SK-N-SH (cell line): Measurements from ENCODE around the gene GRIK3. TPM values are rescaled to one million over a fixed set of nuclear protein-coding genes. Genes with fewer than 3 reads are reported as not detected.

Experiments used
- CTCF ChIA-PET: fragments of 300-600, 350-600 bp; formaldehyde crosslinking; extraction: SDS; loops from one replicate; lab custom pipeline; 2021; lab: Yijun Ruan, JAX
- POLR2A ChIA-PET: fragments of 350-600 bp; sonication (Branson Sonifier 250); formaldehyde crosslinking; extraction: SDS; loops from one replicate; lab custom pipeline; 2020; ENCODE audit warnings: antibody characterized with exemption, inconsistent platforms; lab: Yijun Ruan, JAX
- DNase-seq: peaks from one replicate; pipeline ENCODE4 v3.0.0; 2012
- H2AFZ ChIP-seq: fragments of 200-600 bp; sonication (generic); 2 replicates; pipeline ENCODE4 v1.8.1; 2016; ENCODE audit warnings: antibody characterized with exemption, mild to moderate bottlenecking, low read depth
- H3F3A ChIP-seq: fragments of 200-600 bp; sonication (generic); replicated peaks from 2 replicates; pipeline ENCODE3; 2016; ENCODE audit warnings: antibody characterized with exemption, mild to moderate bottlenecking; ENCODE audit not compliant: insufficient read depth
- H3K27ac ChIP-seq, 2 experiments: fragments of 200-500 bp in 1 of 2; fragments of 200-600 bp in 1 of 2; sonication (Bioruptor generic) in 1 of 2; sonication (generic), shearing (Covaris generic) in 1 of 2; 2 replicates each; pipeline versions ENCODE4 v1.5.1 to v1.6.1; 2014 to 2016; ENCODE audit warnings: low read depth in 2 of 2, inconsistent platforms in 1 of 2, low read length in 1 of 2, mild to moderate bottlenecking in 1 of 2, mixed read lengths in 1 of 2
- H3K27me3 ChIP-seq: fragments of 200-600 bp; sonication (generic), shearing (Covaris generic); 2 replicates; pipeline ENCODE4 v1.6.1; 2016; ENCODE audit warnings: mixed run types; ENCODE audit not compliant: insufficient read depth
- H3K36me3 ChIP-seq, 2 experiments: fragments of 200-500 bp in 1 of 2; fragments of 200-600 bp in 1 of 2; sonication (Bioruptor generic) in 1 of 2; sonication (generic) in 1 of 2; replicated peaks in 1 of 2; 2 replicates each; pipeline versions ENCODE3 to v1.5.1; 2014 to 2016; ENCODE audit warnings: low read length in 1 of 2, mild to moderate bottlenecking in 1 of 2; ENCODE audit not compliant: insufficient read depth in 2 of 2, control insufficient read depth in 1 of 2
- H3K4me1 ChIP-seq, 2 experiments: fragments of 200-500 bp in 1 of 2; fragments of 200-600 bp in 1 of 2; sonication (Bioruptor generic) in 1 of 2; sonication (generic), shearing (Covaris generic) in 1 of 2; 2 replicates each; pipeline versions ENCODE4 v1.5.1 to v1.6.1; 2014 to 2016; ENCODE audit warnings: low read depth in 1 of 2, low read length in 1 of 2, mixed run types in 1 of 2; ENCODE audit not compliant: insufficient read depth in 2 of 2, control insufficient read depth in 1 of 2
- H3K4me2 ChIP-seq: fragments of 200-600 bp; sonication (generic), shearing (Covaris generic); 2 replicates; pipeline ENCODE4 v1.6.1; 2017; ENCODE audit warnings: mixed run types
- H3K4me3 ChIP-seq, 2 experiments: fragments of 200-500 bp in 1 of 2; fragments of 200-600 bp in 1 of 2; sonication (Bioruptor generic) in 1 of 2; sonication (generic), shearing (Covaris generic) in 1 of 2; 2 replicates each; pipeline versions ENCODE4 v1.5.1 to v1.8.1; 2014 to 2016; ENCODE audit warnings: low read depth in 2 of 2, inconsistent platforms in 1 of 2, low read length in 1 of 2, mild to moderate bottlenecking in 1 of 2, mixed read lengths in 1 of 2, moderate library complexity in 1 of 2
- H3K79me2 ChIP-seq: fragments of 200-600 bp; sonication (generic); 2 replicates; pipeline ENCODE4 v1.8.1; 2017; ENCODE audit warnings: mild to moderate bottlenecking; ENCODE audit not compliant: insufficient read depth
- H3K9ac ChIP-seq: fragments of 200-600 bp; sonication (generic); 2 replicates; pipeline ENCODE4 v1.6.1; 2017; ENCODE audit warnings: mixed run types
- H3K9me2 ChIP-seq: fragments of 200-600 bp; sonication (generic); 2 replicates; pipeline ENCODE4 v1.6.1; 2017; ENCODE audit warnings: mixed run types
- H3K9me3 ChIP-seq: fragments of 200-600 bp; sonication (generic); 2 replicates; pipeline ENCODE4 v1.6.1; 2017; ENCODE audit warnings: mixed run types, mild to moderate bottlenecking, moderate library complexity
- H4K20me1 ChIP-seq: fragments of 200-600 bp; sonication (generic); 2 replicates; pipeline ENCODE4 v1.6.1; 2017; ENCODE audit warnings: mild to moderate bottlenecking, mixed run types; ENCODE audit not compliant: insufficient read depth
- CHD2 ChIP-seq: fragments of 150-350 bp; IDR thresholded peaks from 2 replicates; pipeline ENCODE4 v1.6.1; 2018; ENCODE audit warnings: low read length; ENCODE audit not compliant: partially characterized antibody
- ELF1 ChIP-seq: IDR thresholded peaks from 2 replicates; pipeline ENCODE4 v1.4.0; 2012
- FOXJ3 ChIP-seq: sonication (generic); formaldehyde crosslinking; IDR thresholded peaks from 2 replicates; pipeline ENCODE4 v1.5.1; 2020; ENCODE audit warnings: mild to moderate bottlenecking, missing genetic modification reagents
- FOXM1 ChIP-seq: IDR thresholded peaks from 2 replicates; pipeline ENCODE4 v1.4.0; 2012; ENCODE audit warnings: low read depth, mild to moderate bottlenecking
- MEF2A ChIP-seq: IDR thresholded peaks from 2 replicates; pipeline ENCODE4 v1.4.0; 2012; ENCODE audit warnings: low read depth, borderline replicate concordance
- MXI1 ChIP-seq: IDR thresholded peaks from 2 replicates; pipeline ENCODE4 v1.6.1; 2012; ENCODE audit warnings: mild to moderate bottlenecking, low read depth, low read length, improper control_type of control experiment
- NFIC ChIP-seq: IDR thresholded peaks from 2 replicates; pipeline ENCODE4 v1.4.0; 2012; ENCODE audit warnings: borderline replicate concordance
- NRF1 ChIP-seq: IDR thresholded peaks from 2 replicates; pipeline ENCODE4 v1.6.1; 2012; ENCODE audit warnings: low read depth, mild to moderate bottlenecking, low read length
- RXRA ChIP-seq: IDR thresholded peaks from 2 replicates; pipeline ENCODE4 v1.4.0; 2012; ENCODE audit warnings: low read depth, mild to moderate bottlenecking, borderline replicate concordance
- TAF1 ChIP-seq: IDR thresholded peaks from 2 replicates; pipeline ENCODE4 v1.6.1; 2012; ENCODE audit warnings: low read depth, mild to moderate bottlenecking, low read length, moderate library complexity, borderline replicate concordance
- TCF12 ChIP-seq: IDR thresholded peaks from 2 replicates; pipeline ENCODE4 v1.4.0; 2012
- TEAD4 ChIP-seq: IDR thresholded peaks from 2 replicates; pipeline ENCODE4 v1.4.0; 2012; ENCODE audit warnings: mild to moderate bottlenecking, borderline replicate concordance; ENCODE audit not compliant: insufficient read depth
- YY1 ChIP-seq: IDR thresholded peaks from 2 replicates; pipeline ENCODE4 v1.4.0; 2012; ENCODE audit warnings: low read depth, mild to moderate bottlenecking
- WGBS: methylation state at CpG from one replicate; pipeline ENCODE4 v1.1.6; 2017; ENCODE audit warnings: low lambda C conversion rate; 5-methylcytosine and 5-hydroxymethylcytosine counted together
- polyA plus RNA-seq, 3 experiments: library from polyadenylated mRNA; depleted of rRNA; stranded (reverse); fragments of >200 nt; gene quantifications; 2 replicates each; pipeline ENCODE4 v1.2.3, GENCODE V29; 2012
- TF ChIP-seq, protein P1 (sequence below): IDR thresholded peaks from 2 replicates; pipeline ENCODE4 v1.6.1; 2012; ENCODE audit warnings: mild to moderate bottlenecking, low read depth, low read length, moderate library complexity
- TF ChIP-seq, protein P2 (sequence below): fragments of 150-350 bp; IDR thresholded peaks from 2 replicates; pipeline ENCODE4 v1.6.1; 2016; ENCODE audit warnings: mild to moderate bottlenecking, low read depth, low read length
- TF ChIP-seq, protein P3 (sequence below): IDR thresholded peaks from 2 replicates; pipeline ENCODE4; 2012
- TF ChIP-seq, protein P4 (sequence below): IDR thresholded peaks from 2 replicates; pipeline ENCODE4 v1.4.0; 2012; ENCODE audit warnings: low read depth
- TF ChIP-seq, protein P5 (sequence below): IDR thresholded peaks from 2 replicates; pipeline ENCODE4 v1.4.0; 2012; ENCODE audit warnings: low read depth, borderline replicate concordance
- TF ChIP-seq, protein P6 (sequence below): fragments of 150-350 bp; IDR thresholded peaks from 2 replicates; pipeline ENCODE4 v1.6.1; 2017; ENCODE audit warnings: antibody characterized with exemption, low read length, low read depth, borderline replicate concordance

The GRIK3 gene
- polyA plus RNA-seq, 1 of the 3 experiments (the other 2 are of a cell fraction), result not detected

DNA sequence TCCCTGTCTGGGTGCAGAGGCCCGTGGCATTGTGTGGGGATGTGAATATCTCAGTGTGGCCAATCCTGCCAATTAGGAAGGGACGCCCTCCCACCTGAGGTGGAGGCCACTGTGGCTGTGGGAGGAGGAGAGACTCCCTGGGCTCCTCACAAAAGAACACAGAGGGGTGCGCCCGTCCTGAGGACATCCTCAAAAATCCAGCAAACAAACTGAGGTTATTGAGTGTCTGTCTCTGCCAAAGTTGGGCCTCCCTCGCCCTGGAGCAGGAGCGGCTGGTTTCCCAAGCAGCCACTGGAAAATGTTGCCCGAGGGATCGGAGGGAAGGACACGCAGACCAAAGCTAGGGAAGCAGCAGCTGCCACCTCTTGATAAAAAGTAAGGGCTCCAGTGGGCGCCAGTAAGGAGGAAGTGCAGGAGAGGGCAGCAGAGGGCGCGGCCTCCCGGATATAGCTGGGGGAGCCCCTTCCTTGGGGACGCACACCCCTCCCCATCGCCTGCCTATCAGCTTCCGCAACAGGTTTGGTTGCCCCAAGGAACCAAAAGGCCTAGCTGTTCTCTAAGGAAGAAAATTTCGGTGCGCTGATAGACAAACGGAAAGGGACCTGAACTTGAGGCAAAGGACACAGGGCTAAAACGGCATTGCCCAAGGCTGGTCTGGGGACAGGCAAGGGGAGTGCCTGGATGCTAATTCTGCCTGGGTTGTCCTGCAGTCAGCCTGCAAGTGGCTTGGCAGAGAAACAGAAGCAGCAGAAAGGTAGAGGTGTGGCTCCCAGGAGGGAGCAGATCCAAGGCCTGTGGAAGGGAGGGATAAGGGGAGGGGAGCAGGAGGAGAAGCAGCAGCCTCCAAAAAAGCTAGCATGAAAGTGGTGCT, 1.7 kb upstream of the GRIK3 start:
- Histone ChIP-seq H3K4me1 (peaks cover 0 to 4% of the 10 kb centered on the region in 2 experiments; a peak in 1 of 4 replicates), H3K36me3 (no peaks in the 10 kb centered on the region), H3K4me2 (no peak overlapping the region), H3K9me2 (no peaks in the 10 kb centered on the region), H3K9ac (no peak overlapping the region), H3K27me3 (0 out of 2 replicates have a peak, but pooled peaks cover 5% of the 10 kb centered on the region), H3K27ac (no peak overlapping the region), H3K79me2 (no peaks in the 10 kb centered on the region), H4K20me1 (no peaks in the 10 kb centered on the region), H3K4me3 (no peak overlapping the region), H3K9me3 (no peaks in the 10 kb centered on the region), H2AFZ (no peak overlapping the region), H3F3A (no peaks in the 10 kb centered on the region)
- ChIA-PET POLR2A (interaction anchor here (0.9 kb wide), 1 partner anchor 330 kb away, joined by 4 read pairs; no protein-coding TSS in a partner anchor), CTCF (interaction anchor here (0.7 to 3.7 kb wide), 10 partner anchors 11 to 1331 kb away, joined by 3 to 21 read pairs (median 4); no protein-coding TSS in a partner anchor)
- TF ChIP-seq, protein P1, sequence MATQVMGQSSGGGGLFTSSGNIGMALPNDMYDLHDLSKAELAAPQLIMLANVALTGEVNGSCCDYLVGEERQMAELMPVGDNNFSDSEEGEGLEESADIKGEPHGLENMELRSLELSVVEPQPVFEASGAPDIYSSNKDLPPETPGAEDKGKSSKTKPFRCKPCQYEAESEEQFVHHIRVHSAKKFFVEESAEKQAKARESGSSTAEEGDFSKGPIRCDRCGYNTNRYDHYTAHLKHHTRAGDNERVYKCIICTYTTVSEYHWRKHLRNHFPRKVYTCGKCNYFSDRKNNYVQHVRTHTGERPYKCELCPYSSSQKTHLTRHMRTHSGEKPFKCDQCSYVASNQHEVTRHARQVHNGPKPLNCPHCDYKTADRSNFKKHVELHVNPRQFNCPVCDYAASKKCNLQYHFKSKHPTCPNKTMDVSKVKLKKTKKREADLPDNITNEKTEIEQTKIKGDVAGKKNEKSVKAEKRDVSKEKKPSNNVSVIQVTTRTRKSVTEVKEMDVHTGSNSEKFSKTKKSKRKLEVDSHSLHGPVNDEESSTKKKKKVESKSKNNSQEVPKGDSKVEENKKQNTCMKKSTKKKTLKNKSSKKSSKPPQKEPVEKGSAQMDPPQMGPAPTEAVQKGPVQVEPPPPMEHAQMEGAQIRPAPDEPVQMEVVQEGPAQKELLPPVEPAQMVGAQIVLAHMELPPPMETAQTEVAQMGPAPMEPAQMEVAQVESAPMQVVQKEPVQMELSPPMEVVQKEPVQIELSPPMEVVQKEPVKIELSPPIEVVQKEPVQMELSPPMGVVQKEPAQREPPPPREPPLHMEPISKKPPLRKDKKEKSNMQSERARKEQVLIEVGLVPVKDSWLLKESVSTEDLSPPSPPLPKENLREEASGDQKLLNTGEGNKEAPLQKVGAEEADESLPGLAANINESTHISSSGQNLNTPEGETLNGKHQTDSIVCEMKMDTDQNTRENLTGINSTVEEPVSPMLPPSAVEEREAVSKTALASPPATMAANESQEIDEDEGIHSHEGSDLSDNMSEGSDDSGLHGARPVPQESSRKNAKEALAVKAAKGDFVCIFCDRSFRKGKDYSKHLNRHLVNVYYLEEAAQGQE, result no peak
- TF ChIP-seq FOXJ3 (CRISPR knock-in tag), result no peak
- TF ChIP-seq RXRA, result no peak
- TF ChIP-seq NRF1, result no peak
- TF ChIP-seq MEF2A, result no peak
- TF ChIP-seq TCF12, result no peak
- TF ChIP-seq, protein P2, sequence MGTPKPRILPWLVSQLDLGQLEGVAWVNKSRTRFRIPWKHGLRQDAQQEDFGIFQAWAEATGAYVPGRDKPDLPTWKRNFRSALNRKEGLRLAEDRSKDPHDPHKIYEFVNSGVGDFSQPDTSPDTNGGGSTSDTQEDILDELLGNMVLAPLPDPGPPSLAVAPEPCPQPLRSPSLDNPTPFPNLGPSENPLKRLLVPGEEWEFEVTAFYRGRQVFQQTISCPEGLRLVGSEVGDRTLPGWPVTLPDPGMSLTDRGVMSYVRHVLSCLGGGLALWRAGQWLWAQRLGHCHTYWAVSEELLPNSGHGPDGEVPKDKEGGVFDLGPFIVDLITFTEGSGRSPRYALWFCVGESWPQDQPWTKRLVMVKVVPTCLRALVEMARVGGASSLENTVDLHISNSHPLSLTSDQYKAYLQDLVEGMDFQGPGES, result no peak
- TF ChIP-seq, protein P3, sequence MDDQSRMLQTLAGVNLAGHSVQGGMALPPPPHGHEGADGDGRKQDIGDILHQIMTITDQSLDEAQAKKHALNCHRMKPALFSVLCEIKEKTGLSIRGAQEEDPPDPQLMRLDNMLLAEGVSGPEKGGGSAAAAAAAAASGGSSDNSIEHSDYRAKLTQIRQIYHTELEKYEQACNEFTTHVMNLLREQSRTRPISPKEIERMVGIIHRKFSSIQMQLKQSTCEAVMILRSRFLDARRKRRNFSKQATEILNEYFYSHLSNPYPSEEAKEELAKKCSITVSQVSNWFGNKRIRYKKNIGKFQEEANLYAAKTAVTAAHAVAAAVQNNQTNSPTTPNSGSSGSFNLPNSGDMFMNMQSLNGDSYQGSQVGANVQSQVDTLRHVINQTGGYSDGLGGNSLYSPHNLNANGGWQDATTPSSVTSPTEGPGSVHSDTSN, result no peak
- TF ChIP-seq, protein P4, sequence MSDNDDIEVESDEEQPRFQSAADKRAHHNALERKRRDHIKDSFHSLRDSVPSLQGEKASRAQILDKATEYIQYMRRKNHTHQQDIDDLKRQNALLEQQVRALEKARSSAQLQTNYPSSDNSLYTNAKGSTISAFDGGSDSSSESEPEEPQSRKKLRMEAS, result no peak
- TF ChIP-seq, protein P5, sequence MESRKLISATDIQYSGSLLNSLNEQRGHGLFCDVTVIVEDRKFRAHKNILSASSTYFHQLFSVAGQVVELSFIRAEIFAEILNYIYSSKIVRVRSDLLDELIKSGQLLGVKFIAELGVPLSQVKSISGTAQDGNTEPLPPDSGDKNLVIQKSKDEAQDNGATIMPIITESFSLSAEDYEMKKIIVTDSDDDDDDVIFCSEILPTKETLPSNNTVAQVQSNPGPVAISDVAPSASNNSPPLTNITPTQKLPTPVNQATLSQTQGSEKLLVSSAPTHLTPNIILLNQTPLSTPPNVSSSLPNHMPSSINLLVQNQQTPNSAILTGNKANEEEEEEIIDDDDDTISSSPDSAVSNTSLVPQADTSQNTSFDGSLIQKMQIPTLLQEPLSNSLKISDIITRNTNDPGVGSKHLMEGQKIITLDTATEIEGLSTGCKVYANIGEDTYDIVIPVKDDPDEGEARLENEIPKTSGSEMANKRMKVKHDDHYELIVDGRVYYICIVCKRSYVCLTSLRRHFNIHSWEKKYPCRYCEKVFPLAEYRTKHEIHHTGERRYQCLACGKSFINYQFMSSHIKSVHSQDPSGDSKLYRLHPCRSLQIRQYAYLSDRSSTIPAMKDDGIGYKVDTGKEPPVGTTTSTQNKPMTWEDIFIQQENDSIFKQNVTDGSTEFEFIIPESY, result no peak
- no peak for TF ChIP-seq ELF1
- no peak for TF ChIP-seq CHD2
- TF ChIP-seq NFIC, result no peak
- TF ChIP-seq TAF1, result no peak
- TF ChIP-seq, protein P6, sequence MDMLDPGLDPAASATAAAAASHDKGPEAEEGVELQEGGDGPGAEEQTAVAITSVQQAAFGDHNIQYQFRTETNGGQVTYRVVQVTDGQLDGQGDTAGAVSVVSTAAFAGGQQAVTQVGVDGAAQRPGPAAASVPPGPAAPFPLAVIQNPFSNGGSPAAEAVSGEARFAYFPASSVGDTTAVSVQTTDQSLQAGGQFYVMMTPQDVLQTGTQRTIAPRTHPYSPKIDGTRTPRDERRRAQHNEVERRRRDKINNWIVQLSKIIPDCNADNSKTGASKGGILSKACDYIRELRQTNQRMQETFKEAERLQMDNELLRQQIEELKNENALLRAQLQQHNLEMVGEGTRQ, result no peak
- TF ChIP-seq TEAD4, result no peak
- TF ChIP-seq YY1, result no peak
- no peak for TF ChIP-seq FOXM1
- TF ChIP-seq MXI1, result no peak
- WGBS, result 47% methylated on average over 17 of the region's 20 CpGs
- peak; percentile 45 for DNase-seq
